ENCODE results near the gene TNNI3K. TPM values are rescaled to one million over a fixed set of nuclear protein-coding genes. Genes with fewer than 3 reads are reported as not detected.

Gene TNNI3K
- total and polyA plus RNA-seq, 2 of the 8 experiments (the other 6 are each of a cell fraction or from before 2014, with no cell fraction given): 0.41 to 0.48 TPM

GRCh38 chr1:74314438-74314837 is 79.3 kb downstream of the TNNI3K start:
- Histone ChIP-seq H3K36me3 (ENCODE audit: control insufficient read depth in 2 of 4, insufficient read depth in 4 of 4, low read length in 3 of 4) (no peaks in the 10 kb centered on the region), H3K4me1 (replicated peaks in 1 of 4; ENCODE audit: control insufficient read depth in 3 of 4, insufficient read depth in 4 of 4, low read length in 3 of 4) (peaks cover 0 to 3% (median 0%) of the 10 kb centered on the region in 4 experiments; a peak in 1 of 7 replicates), H3K18ac (ENCODE audit: extremely low read depth, low read length) (no peak overlapping the region), H3K9ac (replicated peaks in 1 of 4; ENCODE audit: extremely low read depth in 1 of 4, low read depth in 3 of 4, low read length in 3 of 4) (no peak overlapping the region), H3K79me2 (ENCODE audit: control insufficient read depth in 1 of 2, insufficient read depth in 2 of 2, low read length in 2 of 2) (no peaks in the 10 kb centered on the region), H2AFZ (ENCODE audit: low read length) (no peak overlapping the region), H4K5ac (ENCODE audit: insufficient read length, low read depth, low read length) (no peak overlapping the region), H3K9me3 (ENCODE audit: insufficient read depth in 2 of 2, low read depth in 1 of 2, low read length in 1 of 2) (no peaks in the 10 kb centered on the region), H3K27me3 (replicated peaks in 1 of 4; ENCODE audit: control insufficient read depth in 3 of 4, extremely low read depth in 1 of 4, insufficient read depth in 3 of 4, low read length in 3 of 4) (no peaks in the 10 kb centered on the region), H4K8ac (ENCODE audit: extremely low read depth, insufficient read depth, low read length) (no peak overlapping the region), H2BK20ac (ENCODE audit: low read length) (no peak overlapping the region), H2BK12ac (ENCODE audit: low read depth, low read length) (no peak overlapping the region), H3K4ac (replicated peaks; ENCODE audit: insufficient read length, low read depth, low read length) (no peak overlapping the region), H3K79me1 (ENCODE audit: low read depth, low read length) (no peaks in the 10 kb centered on the region), H2BK120ac (replicated peaks; ENCODE audit: low read depth, low read length) (no peak overlapping the region), H2BK5ac (ENCODE audit: low read depth, low read length) (no peak overlapping the region), H2BK15ac (ENCODE audit: low read length) (no peak overlapping the region), H3K56ac (replicated peaks; ENCODE audit: insufficient read length, low read depth, low read length) (no peak overlapping the region), H3K27ac (ENCODE audit: low read depth, low read length) (no peak overlapping the region), H3K4me2 (ENCODE audit: insufficient read depth in 1 of 2, low read depth in 2 of 2, low read length in 2 of 2) (no peak overlapping the region), H3K14ac (ENCODE audit: insufficient read length) (no peak overlapping the region), H2AK5ac (ENCODE audit: low read depth, low read length) (no peak overlapping the region), H3K23ac (ENCODE audit: insufficient read length) (no peak overlapping the region), H4K20me1 (replicated peaks in 1 of 2; ENCODE audit: control insufficient read depth in 1 of 2, insufficient read depth in 2 of 2, low read length in 2 of 2) (no peaks in the 10 kb centered on the region), H3K23me2 (ENCODE audit: low read depth, low read length) (no peaks in the 10 kb centered on the region), H4K91ac (replicated peaks; ENCODE audit: insufficient read length, low read length) (no peak overlapping the region), H3K4me3 (ENCODE audit: extremely low read depth in 1 of 4, insufficient read depth in 2 of 4, low read depth in 3 of 4, low read length in 4 of 4) (no peak overlapping the region)
- no peak for FAIRE-seq
- ChIA-PET CTCF (ENCODE audit: partially characterized antibody) (no interaction called here), POLR2A (ENCODE audit: partially characterized antibody) (interaction anchor here (0.7 kb wide), 1 partner anchor 79 kb away, joined by 3 read pairs; no protein-coding TSS in a partner anchor)
- DNase-seq (ENCODE audit: low read depth in 1 of 2, low spot score in 2 of 2): no peak
- peak; percentile 62; the same call in 1 of the 2 replicates for TF ChIP-seq TBP (IDR thresholded peaks at IDR 0.05; ENCODE audit: low read depth, low read length)
- TF ChIP-seq GTF2F1 (IDR thresholded peaks at IDR 0.05; ENCODE audit: borderline replicate concordance, low read depth, low read length): no peak
- peak in 1 of 2 experiments; percentile 38; a peak in 1 of 3 replicates for TF ChIP-seq POLR2A (IDR thresholded peaks at IDR 0.05; ENCODE audit: control extremely low read depth in 1 of 2, low read depth in 2 of 2, low read length in 2 of 2)
- TF ChIP-seq YY1 (IDR thresholded peaks at IDR 0.05; ENCODE audit: low read depth, low read length): no peak
- TF ChIP-seq POLR2AphosphoS5 (IDR thresholded peaks at IDR 0.05; ENCODE audit: low read depth, low read length): peak; percentile 30; the same call in 1 of the 2 replicates
- TF ChIP-seq TAF7 (optimal IDR thresholded peaks at IDR 0.05; ENCODE audit: borderline replicate concordance, low read depth, low read length): peak; percentile 71
- TF ChIP-seq USF2 (IDR thresholded peaks at IDR 0.05; ENCODE audit: low read length): no peak
- TF ChIP-seq JUND (IDR thresholded peaks at IDR 0.05; ENCODE audit: low read length): no peak

Data from H1 (cell line).